Small intestine (tissue), 4 donors: ENCODE data around the gene KLHDC9. TPM values are rescaled to one million over a fixed set of nuclear protein-coding genes. Genes with fewer than 3 reads are reported as not detected.

Experiments
- polyA plus RNA-seq, 4 donors: library from polyadenylated mRNA; stranded (reverse) in 3 of 4; unstranded in 1 of 4; fragments of 200-250 nt in 3 of 4; fragments of 120-200 nt in 1 of 4; gene quantifications; one replicate each; pipeline versions ENCODE4 v1.2.1 to v1.2.3, GENCODE V29; 2013
- donor health status: healthy with polysubstance abuse.
- donor health status: Bipolar disorder and iron deficiency.
- donor health status: healthy.

Gene KLHDC9
- polyA plus RNA-seq, 4 donors = 1.8 to 5.8 (median 3.0) TPM

Other genes starting within 250 kb of the KLHDC9 start
- 1 to 10 TPM in 2 of 4 donors, under 1 TPM in 2; 0.39 to 3.2 (median 1.1) TPM for gene CD244, start 235.5 kb upstream of the KLHDC9 start, polyA plus RNA-seq
- gene ITLN1, start 213.2 kb upstream of the KLHDC9 start, polyA plus RNA-seq = 100 to 1,000 TPM in 2 of 4 donors, 10 to 100 TPM in 2; 21.6 to 230 (median 95.8) TPM
- gene ITLN2, start 143.6 kb upstream of the KLHDC9 start, polyA plus RNA-seq = 100 to 1,000 TPM in 1 of 4 donors, 10 to 100 TPM in 2, 1 to 10 TPM in 1; 1.7 to 318 (median 62.0) TPM
- 100 to 1,000 TPM in 1 of 4 donors, 10 to 100 TPM in 3; 30.2 to 188 (median 55.7) TPM for gene F11R, start 77.2 kb upstream of the KLHDC9 start, polyA plus RNA-seq
- gene TSTD1, start 59.4 kb upstream of the KLHDC9 start, polyA plus RNA-seq = 100 to 1,000 TPM in 2 of 4 donors, 10 to 100 TPM in 2; 65.8 to 185 (median 97.8) TPM
- gene USF1, start 52.4 kb upstream of the KLHDC9 start, polyA plus RNA-seq = 100 to 1,000 TPM in 2 of 4 donors, 10 to 100 TPM in 2; 48.2 to 123 (median 84.8) TPM
- 1 to 10 TPM; 2.2 to 5.8 (median 5.2) TPM for gene ARHGAP30, start 28.5 kb upstream of the KLHDC9 start, polyA plus RNA-seq
- gene NECTIN4, start 8.8 kb upstream of the KLHDC9 start, polyA plus RNA-seq = 1 to 10 TPM in 1 of 4 donors, under 1 TPM in 2, not detected in 1; 0.22 to 1.0 (median 0.93) TPM
- gene PFDN2, start 19.7 kb downstream of the KLHDC9 start, polyA plus RNA-seq = 100 to 1,000 TPM in 2 of 4 donors, 10 to 100 TPM in 2; 62.8 to 130 (median 106) TPM
- gene NIT1, start 19.7 kb downstream of the KLHDC9 start, polyA plus RNA-seq = 100 to 1,000 TPM in 1 of 4 donors, 10 to 100 TPM in 3; 51.3 to 131 (median 83.2) TPM
- gene DEDD, start 34.3 kb downstream of the KLHDC9 start, polyA plus RNA-seq = 10 to 100 TPM; 22.7 to 31.8 (median 24.6) TPM
- gene UFC1, start 55.6 kb downstream of the KLHDC9 start, polyA plus RNA-seq = 100 to 1,000 TPM; 137 to 193 (median 167) TPM
- gene USP21, start 61.1 kb downstream of the KLHDC9 start, polyA plus RNA-seq = 10 to 100 TPM; 15.4 to 30.8 (median 17.9) TPM
- 10 to 100 TPM; 12.6 to 51.9 (median 18.9) TPM for gene PPOX, start 68.1 kb downstream of the KLHDC9 start, polyA plus RNA-seq
- 10 to 100 TPM; 16.5 to 38.0 (median 29.7) TPM for gene B4GALT3, start 79.1 kb downstream of the KLHDC9 start, polyA plus RNA-seq
- 1 to 10 TPM in 2 of 4 donors, under 1 TPM in 2; under 0.01 to 7.9 (median 0.78) TPM for gene ADAMTS4, start 100.7 kb downstream of the KLHDC9 start, polyA plus RNA-seq
- gene NDUFS2, start 104.0 kb downstream of the KLHDC9 start, polyA plus RNA-seq = 100 to 1,000 TPM; 113 to 170 (median 121) TPM
- 10 to 100 TPM; 11.6 to 79.8 (median 41.8) TPM for gene FCER1G, start 116.9 kb downstream of the KLHDC9 start, polyA plus RNA-seq
- gene APOA2, start 125.3 kb downstream of the KLHDC9 start, polyA plus RNA-seq = 10 to 100 TPM in 1 of 4 donors, 1 to 10 TPM in 1, under 1 TPM in 1, not detected in 1; 0.42 to 77.6 (median 3.2) TPM
- gene TOMM40L, start 127.7 kb downstream of the KLHDC9 start, polyA plus RNA-seq = 10 to 100 TPM; 12.4 to 32.9 (median 22.1) TPM
- gene NR1I3, start 139.8 kb downstream of the KLHDC9 start, polyA plus RNA-seq = 10 to 100 TPM in 1 of 4 donors, 1 to 10 TPM in 2, under 1 TPM in 1; 0.28 to 13.3 (median 6.4) TPM
- gene PCP4L1, start 160.4 kb downstream of the KLHDC9 start, polyA plus RNA-seq = 1 to 10 TPM in 2 of 4 donors, not detected in 2; 2.0 to 2.9 TPM
- gene MPZ, start 211.6 kb downstream of the KLHDC9 start, polyA plus RNA-seq = 1 to 10 TPM in 2 of 4 donors, under 1 TPM in 2; 0.27 to 4.0 (median 2.1) TPM
- gene SDHC, start 216.0 kb downstream of the KLHDC9 start, polyA plus RNA-seq = 100 to 1,000 TPM; 175 to 262 (median 211) TPM